Measurements from ENCODE around the gene USHBP1. TPM values are rescaled to one million over a fixed set of nuclear protein-coding genes. Genes with fewer than 3 reads are reported as not detected.

Gene USHBP1
- total and polyA plus RNA-seq, 2 of the 13 experiments (the other 11 are each of a cell fraction or from before 2014, with no cell fraction given) = 0.15 to 1.5 TPM

DNA sequence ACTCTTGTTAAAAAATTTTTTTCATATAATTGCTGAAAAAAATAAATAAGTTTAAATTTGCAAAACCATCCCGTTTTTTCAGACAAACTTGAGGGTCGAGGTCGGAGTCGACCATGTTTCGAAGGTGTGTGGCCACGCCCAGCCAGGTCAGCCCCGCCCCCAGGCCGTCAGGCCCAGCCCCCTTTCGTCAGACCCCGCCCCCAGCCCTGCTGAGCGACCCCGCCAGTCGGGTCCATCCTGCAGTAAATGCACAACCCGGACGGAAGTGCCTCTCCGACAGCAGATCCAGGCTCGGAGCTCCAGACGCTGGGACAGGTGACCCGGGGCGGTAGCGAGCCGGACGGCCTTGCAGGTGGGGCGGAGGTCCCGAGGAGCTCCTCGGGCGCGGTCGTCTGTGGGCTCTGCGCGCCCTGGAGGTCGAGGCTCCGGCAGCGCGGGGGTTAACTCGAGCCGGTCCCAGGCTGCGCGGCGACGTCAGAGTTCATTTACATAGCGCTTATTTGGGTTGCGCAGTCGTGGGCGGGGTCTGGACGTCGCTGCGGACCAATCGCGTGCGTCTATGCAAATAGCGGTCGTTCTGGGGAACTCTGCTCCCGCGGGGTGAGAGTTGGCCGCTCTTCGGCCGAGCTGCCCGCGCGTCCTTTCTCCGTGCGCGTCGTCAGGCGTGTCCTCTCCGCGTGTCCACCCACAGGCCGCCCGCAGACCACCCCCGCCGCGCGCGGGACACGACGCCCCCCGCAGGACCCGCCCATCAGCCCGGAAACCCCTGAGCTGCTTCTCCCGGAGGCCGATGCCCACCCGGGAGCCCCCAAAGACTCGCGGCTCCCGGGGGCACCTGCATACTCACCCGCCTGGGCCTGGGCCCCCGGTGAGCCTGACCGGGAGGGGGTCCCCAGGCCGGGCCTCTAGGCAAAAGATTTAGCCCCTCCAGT lies 38.3 kb downstream of the USHBP1 start, which contains the start of gene OCEL1 (continued):
- TF ChIP-seq ZBTB2 (CRISPR knock-in tag; IDR thresholded peaks at IDR 0.05; ENCODE audit: low read depth) (peak; percentile 50; the same call in 1 of the 2 replicates), FOXA3 (CRISPR knock-in tag; IDR thresholded peaks at IDR 0.05) (peak; percentile 30), ZNF570 (CRISPR knock-in tag; IDR thresholded peaks at IDR 0.05; ENCODE audit: borderline replicate concordance) (0 out of 2 replicates have a peak, but pooled peaks have one; percentile 61), HDAC2 (CRISPR knock-in tag; IDR thresholded peaks at IDR 0.05) (peak; percentile 8; the same call in 1 of the 2 replicates), PRDM15 (CRISPR knock-in tag; IDR thresholded peaks at IDR 0.05) (peak; percentile 58; the same call in 1 of the 2 replicates), HOXA3 (CRISPR knock-in tag; IDR thresholded peaks at IDR 0.05) (peak; percentile 80), SMARCE1 (IDR thresholded peaks at IDR 0.05; ENCODE audit: borderline replicate concordance) (no peak), ZSCAN29 (CRISPR knock-in tag; conservative IDR thresholded peaks at IDR 0.05) (0 out of 2 replicates have a peak, but pooled peaks have one; percentile 37), BRD4 (CRISPR knock-in tag; IDR thresholded peaks at IDR 0.05) (0 out of 2 replicates have a peak, but pooled peaks have one; percentile 46), ZSCAN21 (CRISPR knock-in tag; IDR thresholded peaks at IDR 0.05; ENCODE audit: borderline replicate concordance) (no peak; the same call in 1 of the 2 replicates)
- TF ChIP-seq, protein P1, sequence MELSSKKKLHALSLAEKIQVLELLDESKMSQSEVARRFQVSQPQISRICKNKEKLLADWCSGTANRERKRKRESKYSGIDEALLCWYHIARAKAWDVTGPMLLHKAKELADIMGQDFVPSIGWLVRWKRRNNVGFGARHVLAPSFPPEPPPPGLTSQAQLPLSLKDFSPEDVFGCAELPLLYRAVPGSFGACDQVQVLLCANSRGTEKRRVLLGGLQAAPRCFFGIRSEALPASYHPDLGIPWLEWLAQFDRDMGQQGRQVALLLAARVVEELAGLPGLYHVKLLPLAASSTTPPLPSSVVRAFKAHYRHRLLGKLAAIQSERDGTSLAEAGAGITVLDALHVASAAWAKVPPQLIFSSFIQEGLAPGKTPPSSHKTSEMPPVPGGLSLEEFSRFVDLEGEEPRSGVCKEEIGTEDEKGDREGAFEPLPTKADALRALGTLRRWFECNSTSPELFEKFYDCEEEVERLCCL (CRISPR knock-in tag; IDR thresholded peaks at IDR 0.05; ENCODE audit: borderline replicate concordance) = no peak
- TF ChIP-seq, protein P2, sequence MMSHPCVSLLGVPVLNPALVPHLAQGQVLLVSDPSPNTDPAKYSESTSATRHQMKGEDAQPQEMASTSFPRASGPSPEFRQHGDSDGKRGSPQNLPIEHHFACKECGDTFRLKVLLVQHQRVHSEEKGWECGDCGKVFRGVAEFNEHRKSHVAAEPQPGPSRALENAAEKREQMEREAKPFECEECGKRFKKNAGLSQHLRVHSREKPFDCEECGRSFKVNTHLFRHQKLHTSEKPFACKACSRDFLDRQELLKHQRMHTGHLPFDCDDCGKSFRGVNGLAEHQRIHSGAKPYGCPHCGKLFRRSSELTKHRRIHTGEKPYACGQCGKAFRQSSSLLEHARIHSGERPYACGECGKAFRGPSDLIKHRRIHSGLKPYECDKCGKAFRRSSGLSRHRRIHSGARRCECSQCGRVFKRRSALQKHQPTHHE (CRISPR knock-in tag; IDR thresholded peaks at IDR 0.05; ENCODE audit: borderline replicate concordance) = 0 out of 2 replicates have a peak, but pooled peaks have one; percentile 86
- TF ChIP-seq, protein P3, sequence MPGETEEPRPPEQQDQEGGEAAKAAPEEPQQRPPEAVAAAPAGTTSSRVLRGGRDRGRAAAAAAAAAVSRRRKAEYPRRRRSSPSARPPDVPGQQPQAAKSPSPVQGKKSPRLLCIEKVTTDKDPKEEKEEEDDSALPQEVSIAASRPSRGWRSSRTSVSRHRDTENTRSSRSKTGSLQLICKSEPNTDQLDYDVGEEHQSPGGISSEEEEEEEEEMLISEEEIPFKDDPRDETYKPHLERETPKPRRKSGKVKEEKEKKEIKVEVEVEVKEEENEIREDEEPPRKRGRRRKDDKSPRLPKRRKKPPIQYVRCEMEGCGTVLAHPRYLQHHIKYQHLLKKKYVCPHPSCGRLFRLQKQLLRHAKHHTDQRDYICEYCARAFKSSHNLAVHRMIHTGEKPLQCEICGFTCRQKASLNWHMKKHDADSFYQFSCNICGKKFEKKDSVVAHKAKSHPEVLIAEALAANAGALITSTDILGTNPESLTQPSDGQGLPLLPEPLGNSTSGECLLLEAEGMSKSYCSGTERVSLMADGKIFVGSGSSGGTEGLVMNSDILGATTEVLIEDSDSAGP (CRISPR knock-in tag; IDR thresholded peaks at IDR 0.05; ENCODE audit: borderline replicate concordance) = peak; percentile 78; the same call in 1 of the 2 replicates
- TF ChIP-seq, protein P4, sequence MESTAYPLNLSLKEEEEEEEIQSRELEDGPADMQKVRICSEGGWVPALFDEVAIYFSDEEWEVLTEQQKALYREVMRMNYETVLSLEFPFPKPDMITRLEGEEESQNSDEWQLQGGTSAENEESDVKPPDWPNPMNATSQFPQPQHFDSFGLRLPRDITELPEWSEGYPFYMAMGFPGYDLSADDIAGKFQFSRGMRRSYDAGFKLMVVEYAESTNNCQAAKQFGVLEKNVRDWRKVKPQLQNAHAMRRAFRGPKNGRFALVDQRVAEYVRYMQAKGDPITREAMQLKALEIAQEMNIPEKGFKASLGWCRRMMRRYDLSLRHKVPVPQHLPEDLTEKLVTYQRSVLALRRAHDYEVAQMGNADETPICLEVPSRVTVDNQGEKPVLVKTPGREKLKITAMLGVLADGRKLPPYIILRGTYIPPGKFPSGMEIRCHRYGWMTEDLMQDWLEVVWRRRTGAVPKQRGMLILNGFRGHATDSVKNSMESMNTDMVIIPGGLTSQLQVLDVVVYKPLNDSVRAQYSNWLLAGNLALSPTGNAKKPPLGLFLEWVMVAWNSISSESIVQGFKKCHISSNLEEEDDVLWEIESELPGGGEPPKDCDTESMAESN (CRISPR knock-in tag; conservative IDR thresholded peaks at IDR 0.05) = peak; percentile 68; the same call in 1 of the 2 replicates

Data from HepG2 (cell line).